Activated T-helper 1 cell treated with anti-CD3 and anti-CD28 coated beads, Interleukin-12 subunit alpha, Interleukin-12 subunit beta, Interleukin-2, Interleukin-4 antibody, amounts not matched to agents 30 ng/mL and 10 ng/mL and 1 ng/mL, durations not matched to agents 14 hours and 24 hours and 36 hours (primary cell): Measurements from ENCODE around the gene CCSER1. TPM values are rescaled to one million over a fixed set of nuclear protein-coding genes. Genes with fewer than 3 reads are reported as not detected.
"Not testable (repeated sequence)": the region's sequence is repeated elsewhere in the genome, so short reads cannot be mapped to it uniquely, and the experiment has no call there.

Experiments used
- DNase-seq: peaks from one replicate; pipeline ENCODE4 v3.0.0; 2021; ENCODE audit warnings: low spot score
- H3K27ac Mint-ChIP-seq: one replicate; pipeline ENCODE4 v1.8.0; 2021; ENCODE audit warnings: mild to moderate bottlenecking, mixed read lengths
- H3K27me3 Mint-ChIP-seq: one replicate; pipeline ENCODE4 v1.8.0; 2022; ENCODE audit warnings: mild to moderate bottlenecking, moderate library complexity, mixed read lengths; ENCODE audit not compliant: insufficient read depth
- H3K36me3 Mint-ChIP-seq: one replicate; pipeline ENCODE4 v1.8.0; 2021; ENCODE audit warnings: low read depth, mixed read lengths
- H3K4me1 Mint-ChIP-seq: one replicate; pipeline ENCODE4 v1.8.0; 2021; ENCODE audit warnings: low read depth, mixed read lengths
- H3K4me3 Mint-ChIP-seq: one replicate; pipeline ENCODE4 v1.8.0; 2021; ENCODE audit warnings: mild to moderate bottlenecking, moderate library complexity, mixed read lengths
- H3K9me3 Mint-ChIP-seq: one replicate; pipeline ENCODE4 v1.8.0; 2021; ENCODE audit warnings: mixed read lengths
- intact Hi-C: fragments of 100-400 bp; cut with micrococcal nuclease; formaldehyde crosslinking; loops from one replicate; pipeline ENCODE4 v1.15.1; 2024
- total RNA-seq: library from RNA; stranded (reverse); gene quantifications from 2 replicates; pipeline ENCODE4 v1.2.3, GENCODE V29; 2022

CCSER1 gene
- total RNA-seq, 1 donor from 2014 or later = not detected

DNA sequence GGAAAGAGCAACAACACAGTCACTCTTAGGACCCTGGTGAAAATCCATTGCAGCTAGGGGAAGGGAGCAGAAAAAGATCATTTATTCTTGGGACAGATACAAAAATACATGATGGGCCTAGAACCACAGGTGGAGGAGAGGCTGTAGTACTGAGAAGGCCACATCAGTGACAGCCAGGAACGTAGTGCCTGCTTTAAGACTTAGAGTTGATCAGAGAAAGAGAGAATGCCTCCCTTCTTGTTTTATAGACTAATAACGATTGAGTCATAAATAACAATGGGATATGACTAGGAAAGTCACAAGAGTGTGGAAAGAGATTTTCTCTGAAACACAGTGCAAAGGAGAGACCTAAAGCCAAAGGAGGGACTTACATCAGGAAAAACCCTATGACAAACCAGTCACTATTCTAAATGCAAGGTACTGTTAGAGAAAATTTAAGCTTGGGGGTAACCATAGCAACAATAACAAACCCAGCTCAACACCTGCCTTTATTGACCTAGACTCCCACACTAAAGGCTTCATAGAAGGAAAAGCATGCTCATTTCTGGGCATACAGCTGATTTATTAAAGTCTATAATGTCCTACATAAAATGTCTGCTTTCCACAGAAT, 1161.6 kb downstream of the CCSER1 start:
- Mint-ChIP-seq H3K4me1 (no peaks in the 10 kb centered on the region), H3K36me3 (no peaks in the 10 kb centered on the region), H3K27me3 (no peaks in the 10 kb centered on the region), H3K9me3 (no peaks in the 10 kb centered on the region), H3K4me3 (no peak overlapping the region), H3K27ac (no peak overlapping the region)
- intact Hi-C loops = no loop called here
- DNase-seq = no peak

DNA sequence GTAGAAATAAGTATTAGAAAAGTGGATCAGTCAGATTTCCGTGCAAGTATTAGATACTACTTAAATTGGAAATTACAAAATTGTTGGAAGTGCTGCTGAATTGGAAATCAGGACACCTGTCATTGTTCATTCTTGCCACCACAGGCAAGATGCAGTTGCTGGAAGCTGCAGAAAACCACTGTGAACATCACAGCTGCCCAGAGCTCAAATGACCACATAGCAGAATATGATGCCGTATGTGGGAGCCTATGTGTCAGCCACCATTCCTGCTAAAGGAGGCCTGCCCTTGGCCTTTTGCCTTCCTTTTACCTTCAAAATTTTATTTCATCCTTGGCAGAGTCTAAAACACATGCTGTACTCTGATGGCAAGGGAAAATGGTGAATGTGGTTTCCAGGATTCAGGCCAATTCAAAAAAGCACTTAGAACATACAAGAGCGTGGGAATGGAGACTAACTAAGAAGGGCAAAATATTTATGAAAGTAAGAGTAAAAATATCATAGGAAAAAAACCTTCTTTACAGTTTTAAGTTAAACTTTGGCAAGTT, 1171.0 kb downstream of the CCSER1 start:
- Mint-ChIP-seq H3K4me3 (no peak overlapping the region), H3K4me1 (no peaks in the 10 kb centered on the region), H3K36me3 (no peaks in the 10 kb centered on the region), H3K9me3 (no peaks in the 10 kb centered on the region), H3K27ac (no peak overlapping the region), H3K27me3 (no peaks in the 10 kb centered on the region)
- intact Hi-C loops = no loop called here
- no peak for DNase-seq

DNA sequence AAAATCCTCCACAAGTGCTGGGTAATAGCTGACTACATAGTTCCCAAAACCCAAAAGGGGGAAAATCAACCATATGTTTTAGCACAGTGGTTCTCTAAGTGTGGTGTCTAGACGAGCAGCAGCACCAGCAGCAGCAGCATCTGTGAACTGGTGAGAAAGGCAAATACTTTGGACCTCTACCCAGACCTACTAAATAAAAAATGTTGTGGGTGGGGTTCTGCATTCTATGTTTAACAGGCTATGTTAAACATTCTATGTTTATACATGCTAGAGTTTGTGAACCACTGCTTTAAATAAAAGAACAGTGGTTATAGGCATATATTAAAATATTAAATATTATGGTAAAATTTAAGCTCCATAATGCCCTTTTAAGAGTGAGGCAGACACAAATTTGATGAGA, 1171.6 kb downstream of the CCSER1 start:
- no peaks in the 10 kb centered on the region for H3K27me3 Mint-ChIP-seq
- no peak overlapping the region for H3K4me3 Mint-ChIP-seq
- no peaks in the 10 kb centered on the region for H3K36me3 Mint-ChIP-seq
- no peaks in the 10 kb centered on the region for H3K9me3 Mint-ChIP-seq
- H3K4me1 Mint-ChIP-seq = no peaks in the 10 kb centered on the region
- H3K27ac Mint-ChIP-seq = no peak overlapping the region
- DNase-seq = no peak
- intact Hi-C loops = no loop called here

DNA sequence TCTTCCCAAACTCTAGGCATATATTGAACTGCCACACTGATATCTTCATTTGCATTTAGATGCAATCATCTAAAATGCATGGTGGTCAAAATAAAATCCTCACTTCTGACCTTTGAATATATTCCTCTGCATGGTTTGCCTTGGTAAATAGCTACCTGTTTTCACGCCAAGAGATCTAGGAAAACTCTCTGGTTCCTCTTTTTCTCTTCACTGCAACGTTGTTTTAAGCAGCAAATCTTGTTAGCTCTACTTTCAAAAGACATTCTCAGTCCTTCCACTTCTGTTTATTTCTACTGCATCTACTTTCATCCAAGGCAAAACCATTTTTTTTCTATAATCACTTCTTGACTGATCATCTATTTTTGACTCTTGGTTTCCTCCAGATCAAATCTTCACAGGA, 1174.9 kb downstream of the CCSER1 start:
- DNase-seq = no peak
- no peak overlapping the region for H3K27ac Mint-ChIP-seq
- no peaks in the 10 kb centered on the region for H3K4me1 Mint-ChIP-seq
- intact Hi-C loops = no loop called here
- no peaks in the 10 kb centered on the region for H3K9me3 Mint-ChIP-seq
- H3K36me3 Mint-ChIP-seq = no peaks in the 10 kb centered on the region
- H3K4me3 Mint-ChIP-seq = no peak overlapping the region
- H3K27me3 Mint-ChIP-seq = no peaks in the 10 kb centered on the region

DNA sequence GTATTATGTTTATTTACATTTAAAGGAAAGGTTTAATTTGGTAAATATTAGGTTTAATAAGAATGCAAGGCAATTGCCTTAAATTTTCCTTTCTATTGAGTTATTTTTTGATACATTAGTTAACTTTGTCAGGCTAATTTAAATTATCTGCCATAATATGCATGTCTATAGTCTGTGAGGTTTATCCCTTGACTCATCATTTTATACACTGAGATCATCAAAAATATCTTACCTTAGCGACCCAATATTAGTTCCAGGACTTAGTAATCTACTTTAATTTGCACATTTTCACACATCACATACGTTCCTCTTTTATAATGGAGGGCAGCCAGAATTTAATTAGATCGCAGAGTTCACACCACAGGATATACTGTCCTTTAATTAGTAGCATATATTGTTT, 1177.1 kb downstream of the CCSER1 start:
- H3K4me1 Mint-ChIP-seq = no peaks in the 10 kb centered on the region

DNA sequence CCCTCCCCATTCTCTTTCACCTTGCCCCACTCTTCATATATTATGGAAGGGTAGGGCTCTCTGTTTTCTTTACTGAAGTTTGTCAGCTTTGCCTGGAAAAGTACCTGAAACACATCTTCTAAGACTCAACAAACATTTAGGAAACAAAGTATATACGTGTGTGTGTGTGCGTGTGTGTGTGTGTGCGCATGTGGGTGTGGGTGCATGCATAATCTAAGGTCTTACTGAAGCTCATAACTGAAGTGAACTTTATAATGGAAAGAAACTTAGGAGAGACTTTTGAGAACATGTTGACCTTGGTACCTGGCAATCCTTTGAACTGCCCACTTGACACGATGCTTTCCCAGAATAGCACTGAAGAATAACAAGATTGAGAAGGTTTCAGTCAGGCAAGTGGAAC, 1190.2 kb downstream of the CCSER1 start:
- no peak overlapping the region for H3K27ac Mint-ChIP-seq
- no peaks in the 10 kb centered on the region for H3K27me3 Mint-ChIP-seq
- H3K9me3 Mint-ChIP-seq = peaks cover 11% of the 10 kb centered on the region
- H3K4me1 Mint-ChIP-seq = no peaks in the 10 kb centered on the region
- no peaks in the 10 kb centered on the region for H3K36me3 Mint-ChIP-seq
- H3K4me3 Mint-ChIP-seq = no peak overlapping the region
- intact Hi-C loops = no loop called here
- no peak for DNase-seq

More for the DNA sequence above, 1177.1 kb downstream of the CCSER1 start:
- H3K27ac Mint-ChIP-seq = no peak overlapping the region
- H3K9me3 Mint-ChIP-seq = no peaks in the 10 kb centered on the region
- H3K27me3 Mint-ChIP-seq = no peaks in the 10 kb centered on the region
- no peaks in the 10 kb centered on the region for H3K36me3 Mint-ChIP-seq
- intact Hi-C loops = no loop called here
- DNase-seq = no peak
- H3K4me3 Mint-ChIP-seq = no peak overlapping the region

DNA sequence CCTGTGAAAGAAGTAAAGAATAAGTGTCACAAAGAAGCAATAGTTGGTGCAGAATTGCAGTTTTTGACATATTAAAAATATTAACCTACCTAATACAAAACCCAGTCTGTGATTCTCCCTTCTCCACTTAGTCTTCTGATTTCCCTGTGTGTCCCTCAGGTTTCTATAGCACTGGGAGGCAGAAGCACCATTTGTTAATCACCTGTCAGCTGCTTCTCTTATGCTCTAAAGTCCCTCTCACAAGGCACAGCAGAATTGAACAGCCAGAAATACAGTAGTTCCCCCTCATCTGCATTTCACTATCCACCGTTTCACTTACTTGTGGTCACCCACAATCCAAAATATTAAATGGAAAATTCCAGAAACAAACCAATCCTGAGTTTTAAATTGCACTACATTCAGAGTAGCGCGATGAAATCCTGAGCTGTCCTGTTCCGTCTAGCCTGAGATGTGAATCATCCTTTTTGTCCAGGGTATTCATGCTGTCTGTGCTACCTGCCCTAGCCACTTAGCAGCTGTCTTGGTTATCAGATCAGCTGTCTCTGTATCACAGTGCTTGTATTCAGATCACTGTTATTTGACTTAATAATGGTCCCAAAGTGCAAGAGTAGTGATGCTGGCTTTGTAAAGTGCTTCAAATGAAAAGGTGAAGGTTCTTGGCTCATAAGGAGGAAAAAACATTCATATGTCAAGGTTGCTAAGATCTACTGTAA, 1192.5 kb downstream of the CCSER1 start:
- intact Hi-C loops = no loop called here
- DNase-seq = no peak
- Mint-ChIP-seq H3K36me3 (no peaks in the 10 kb centered on the region), H3K4me3 (no peak overlapping the region), H3K27me3 (no peaks in the 10 kb centered on the region), H3K4me1 (no peaks in the 10 kb centered on the region), H3K27ac (no peak overlapping the region), H3K9me3 (peaks cover 4% of the 10 kb centered on the region)

DNA sequence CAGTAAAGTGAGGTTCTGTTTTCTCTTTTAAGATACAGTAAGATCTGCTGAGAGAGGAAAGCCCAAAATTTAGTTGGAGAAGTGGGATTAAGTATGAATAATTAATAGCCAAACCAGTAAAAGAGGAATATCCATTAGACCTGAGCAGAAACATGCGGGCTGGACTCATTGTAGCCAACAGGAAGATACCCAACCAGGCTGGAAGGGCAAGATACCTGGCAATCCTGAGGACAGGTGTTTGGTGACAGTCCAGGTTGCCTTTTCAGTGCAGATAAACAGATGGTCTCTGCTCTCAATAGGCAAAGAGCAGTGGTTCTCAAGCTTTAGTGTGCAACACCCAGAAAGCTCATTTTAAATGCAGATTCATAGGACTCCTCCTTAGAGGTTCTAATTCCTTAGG, 1195.8 kb downstream of the CCSER1 start:
- no peak overlapping the region for H3K4me3 Mint-ChIP-seq
- H3K27me3 Mint-ChIP-seq = no peaks in the 10 kb centered on the region
- intact Hi-C loops = no loop called here
- no peak for DNase-seq
- no peaks in the 10 kb centered on the region for H3K36me3 Mint-ChIP-seq
- no peaks in the 10 kb centered on the region for H3K4me1 Mint-ChIP-seq
- peaks cover 18% of the 10 kb centered on the region for H3K9me3 Mint-ChIP-seq
- no peak overlapping the region for H3K27ac Mint-ChIP-seq

DNA sequence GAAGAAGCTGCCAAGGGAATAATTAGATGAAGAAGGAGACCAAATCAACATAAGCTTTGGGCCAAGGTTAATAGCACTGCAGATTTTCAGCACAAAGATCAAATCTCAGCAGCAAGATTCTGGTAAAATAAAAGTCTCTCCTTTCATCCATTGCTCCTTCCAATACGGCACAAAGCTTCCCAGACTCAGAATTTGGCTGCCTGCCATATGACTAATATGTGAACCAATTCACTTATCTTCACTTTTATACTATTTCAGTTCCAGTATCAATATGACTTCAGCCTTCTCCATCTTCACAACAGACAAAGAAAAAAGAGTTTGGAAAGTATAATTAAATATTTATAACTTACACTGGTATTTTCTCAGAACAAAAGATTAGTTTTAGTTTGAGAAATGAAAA, 1198.3 kb downstream of the CCSER1 start:
- H3K36me3 Mint-ChIP-seq = no peaks in the 10 kb centered on the region
- H3K9me3 Mint-ChIP-seq = peaks cover 18% of the 10 kb centered on the region
- no peaks in the 10 kb centered on the region for H3K27me3 Mint-ChIP-seq
- no peaks in the 10 kb centered on the region for H3K4me1 Mint-ChIP-seq
- DNase-seq = no peak
- intact Hi-C loops = no loop called here
- H3K27ac Mint-ChIP-seq = no peak overlapping the region
- no peak overlapping the region for H3K4me3 Mint-ChIP-seq

DNA sequence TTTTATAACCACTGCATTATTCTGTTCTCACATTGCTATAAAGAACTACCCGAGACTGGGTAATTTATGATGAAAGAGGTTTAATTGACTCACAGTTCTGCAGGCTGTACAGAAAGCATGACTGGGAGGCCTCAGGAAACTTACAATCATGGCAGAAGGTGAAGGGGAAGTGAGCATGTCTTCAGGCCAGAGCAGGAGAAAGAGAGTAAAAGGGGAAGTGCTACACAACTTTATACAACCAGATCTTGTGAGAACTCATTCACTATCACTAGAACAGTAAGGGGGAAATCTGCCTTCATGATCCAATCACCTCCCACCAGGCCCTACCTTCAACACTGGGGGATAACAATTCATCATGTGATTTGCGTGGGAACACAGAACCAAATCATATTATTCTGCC, 1199.0 kb downstream of the CCSER1 start:
- H3K36me3 Mint-ChIP-seq, H3K4me3 Mint-ChIP-seq, H3K4me1 Mint-ChIP-seq, DNase-seq, intact Hi-C loops, H3K27ac Mint-ChIP-seq, H3K27me3 Mint-ChIP-seq: not testable (repeated sequence)
- H3K9me3 Mint-ChIP-seq = peaks cover 18% of the 10 kb centered on the region

DNA sequence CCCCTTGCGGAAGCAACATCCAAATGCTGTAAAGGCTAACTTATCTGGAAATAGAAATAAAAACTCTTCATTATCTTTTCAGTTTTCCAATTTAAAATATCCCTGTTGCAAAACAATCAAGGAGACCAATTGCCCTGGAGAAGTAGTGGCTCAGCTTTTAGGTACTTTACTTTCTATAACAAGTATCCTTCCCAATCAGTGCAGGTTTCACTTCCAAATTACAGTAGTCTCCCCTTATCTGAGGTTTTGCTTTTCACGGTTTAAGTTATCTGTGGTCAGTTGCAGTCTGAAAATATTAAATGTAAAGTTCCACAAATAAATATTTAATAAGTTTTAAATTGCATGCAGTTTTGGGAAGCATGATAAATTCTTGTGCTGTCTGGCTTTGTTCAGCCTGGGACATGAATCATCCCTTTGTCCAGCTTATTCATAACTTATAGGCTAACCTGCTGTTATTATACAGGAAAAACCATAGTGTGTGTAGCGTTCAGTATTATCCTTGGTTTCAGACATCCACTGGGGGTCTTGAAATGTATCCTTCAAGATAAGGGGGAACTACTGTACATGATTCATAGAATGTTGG, 1203.5 kb downstream of the CCSER1 start:
- no peaks in the 10 kb centered on the region for H3K36me3 Mint-ChIP-seq
- H3K4me1 Mint-ChIP-seq = no peaks in the 10 kb centered on the region
- peaks cover 14% of the 10 kb centered on the region for H3K9me3 Mint-ChIP-seq
- intact Hi-C loops = no loop called here
- H3K27me3 Mint-ChIP-seq = no peaks in the 10 kb centered on the region
- H3K27ac Mint-ChIP-seq = no peak overlapping the region
- DNase-seq = no peak
- H3K4me3 Mint-ChIP-seq = no peak overlapping the region

DNA sequence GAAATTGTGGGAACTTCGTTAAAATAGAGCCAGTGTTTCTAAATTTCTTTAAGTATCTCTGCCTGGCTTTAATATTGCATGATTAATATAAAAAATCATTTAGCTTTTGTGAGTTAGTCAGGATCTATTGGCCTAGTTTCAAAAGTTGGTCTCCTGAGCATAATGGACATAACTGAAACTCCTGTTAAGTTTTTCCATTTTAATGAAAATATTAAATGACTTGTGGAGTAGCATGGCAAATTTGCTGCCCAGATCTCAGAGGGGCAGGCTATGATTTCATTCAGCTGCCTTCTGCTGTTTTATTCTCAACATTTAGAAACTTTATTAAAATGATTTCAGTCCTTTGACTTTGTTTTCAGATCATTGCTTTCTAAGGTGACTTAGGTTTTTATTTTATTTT, 1213.6 kb downstream of the CCSER1 start:
- no peaks in the 10 kb centered on the region for H3K27me3 Mint-ChIP-seq
- no peaks in the 10 kb centered on the region for H3K36me3 Mint-ChIP-seq
- intact Hi-C loops = no loop called here
- H3K27ac Mint-ChIP-seq = no peak overlapping the region
- H3K9me3 Mint-ChIP-seq = no peaks in the 10 kb centered on the region
- H3K4me3 Mint-ChIP-seq = no peak overlapping the region
- DNase-seq = no peak
- no peaks in the 10 kb centered on the region for H3K4me1 Mint-ChIP-seq

DNA sequence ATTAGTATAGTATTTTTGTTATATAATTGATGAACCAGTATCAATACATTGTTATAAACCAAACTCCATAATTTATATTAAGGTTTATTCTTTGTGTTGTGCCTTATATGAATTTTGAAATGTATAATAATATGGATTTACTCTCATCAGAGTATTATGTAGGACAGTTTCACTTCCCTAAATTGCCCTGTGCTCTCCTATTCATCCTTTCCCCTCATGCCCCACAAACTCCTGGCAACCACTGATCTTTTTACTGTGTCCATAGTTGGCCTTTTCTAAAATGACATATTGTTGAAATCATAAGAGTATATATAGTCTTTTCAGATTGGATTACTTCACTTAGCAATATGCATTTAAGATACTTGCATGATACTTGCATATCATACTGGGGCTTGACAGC, 1218.4 kb downstream of the CCSER1 start:
- no peak overlapping the region for H3K4me3 Mint-ChIP-seq
- no peaks in the 10 kb centered on the region for H3K36me3 Mint-ChIP-seq
- H3K27ac Mint-ChIP-seq = no peak overlapping the region
- no peak for DNase-seq
- H3K27me3 Mint-ChIP-seq = no peaks in the 10 kb centered on the region
- no peaks in the 10 kb centered on the region for H3K4me1 Mint-ChIP-seq
- intact Hi-C loops = no loop called here
- peaks cover 4% of the 10 kb centered on the region for H3K9me3 Mint-ChIP-seq
